Epithelial cell of alveolus of lung (primary cell): ENCODE measurements around the gene HOATZ. TPM values are rescaled to one million over a fixed set of nuclear protein-coding genes. Genes with fewer than 3 reads are reported as not detected.

ENCODE experiments used
- total RNA-seq: library from RNA; depleted of rRNA; stranded (reverse); fragments of >200 nt; gene quantifications from 2 replicates; pipeline ENCODE4 v1.2.1, GENCODE V29; 2015

HOATZ gene
- total RNA-seq = under 0.01 TPM in 1 of 2 replicates, not detected in the other

GRCh38 chr11:111514216-111515031 lies at the start of gene HOATZ:
Gene HOATZ (plus strand): TSS chr11:111514778. CDS start chr11:111514785, 7 bp downstream.

DNA sequence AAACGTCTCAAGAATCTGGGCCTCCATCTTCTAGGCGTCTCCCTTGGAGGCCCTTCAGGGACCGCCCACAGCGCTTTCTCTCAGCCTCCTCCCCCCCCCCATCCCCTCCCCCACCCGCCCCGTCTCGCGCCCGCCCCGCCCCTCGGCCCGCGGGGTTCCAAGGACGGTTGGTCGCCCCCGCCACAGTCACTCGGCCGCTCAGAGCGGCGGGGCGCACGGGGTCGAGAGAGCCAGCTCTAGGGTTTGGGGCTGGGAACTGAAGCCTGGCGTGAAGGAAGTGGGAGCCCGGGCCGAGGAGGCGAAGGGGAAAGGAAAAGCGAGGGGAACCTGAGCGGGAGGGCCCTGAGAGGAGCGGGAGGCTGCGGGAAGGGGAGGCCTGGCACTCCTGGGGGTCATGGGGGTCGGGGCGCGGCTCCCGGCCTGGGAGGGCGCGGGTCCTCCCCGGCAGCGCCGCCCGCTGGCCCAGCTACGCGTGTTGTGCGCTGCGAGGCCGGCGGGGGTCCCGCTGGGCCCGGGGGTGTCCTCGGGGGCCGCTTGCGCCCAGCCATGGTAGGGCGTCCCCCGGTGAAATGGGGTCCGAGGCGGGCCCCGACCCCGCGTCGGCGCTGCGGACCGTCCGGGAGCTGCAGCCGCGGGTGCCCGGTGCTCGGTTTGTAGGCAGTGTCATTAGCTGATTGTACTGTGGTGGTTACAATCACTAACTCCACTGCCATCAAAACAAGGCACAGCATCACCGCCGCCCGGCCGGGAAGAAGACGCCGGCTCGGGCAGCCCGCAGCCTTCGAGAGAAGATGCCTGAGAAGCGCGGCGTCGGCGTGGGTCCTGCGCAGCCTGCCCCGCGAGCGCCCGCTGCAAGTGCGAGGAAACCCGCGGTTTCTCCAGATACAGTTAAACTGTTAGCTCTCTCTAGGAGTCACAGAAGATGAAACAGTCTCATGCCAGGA lies 2.0 kb upstream of the HOATZ start, which contains the start of gene BTG4:
TSS of gene BTG4 (minus strand) at position 91 of the 944 bp plus-strand sequence. CDS start 13,610 bp downstream, outside the sequence.

DNA sequence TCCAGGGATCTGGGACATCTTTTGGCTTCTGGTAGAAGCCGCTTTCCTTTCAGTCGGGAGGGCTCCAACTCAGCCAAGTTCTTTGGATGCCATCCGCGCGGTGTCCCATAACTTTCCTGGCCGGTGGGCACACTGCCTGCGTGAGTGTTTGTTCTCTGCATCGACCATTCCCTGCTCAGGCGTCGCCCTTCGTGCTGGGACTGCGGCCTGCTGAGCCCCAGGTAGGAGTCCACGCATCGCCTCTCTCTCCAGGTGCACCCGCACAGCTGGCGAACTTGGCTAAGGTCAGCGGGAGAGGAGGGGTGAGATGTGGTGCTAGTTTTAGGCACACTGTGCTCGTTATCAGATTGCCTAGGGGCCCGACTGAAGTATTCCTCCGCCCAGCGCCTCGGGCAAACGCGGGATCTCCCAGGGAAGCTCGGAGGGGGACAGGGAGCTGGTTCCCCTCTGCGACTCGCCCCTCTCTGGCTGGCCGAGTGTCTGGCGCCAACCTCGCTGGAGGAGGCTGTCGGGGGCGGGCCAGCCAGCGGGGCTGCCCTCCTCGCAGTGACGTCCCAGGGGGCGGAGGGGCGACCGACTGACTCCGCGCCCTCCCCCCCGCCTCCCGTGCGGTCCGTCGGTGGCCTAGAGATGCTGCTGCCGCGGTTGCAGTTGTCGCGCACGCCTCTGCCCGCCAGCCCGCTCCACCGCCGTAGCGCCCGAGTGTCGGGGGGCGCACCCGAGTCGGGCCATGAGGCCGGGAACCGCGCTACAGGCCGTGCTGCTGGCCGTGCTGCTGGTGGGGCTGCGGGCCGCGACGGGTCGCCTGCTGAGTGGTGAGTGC lies 25.7 kb downstream of the HOATZ start, which contains the start of gene LAYN:
TSS of gene LAYN (plus strand) at position 607 of the 823 bp plus-strand sequence. CDS start at position 731, 124 bp downstream.

Other genes starting within 250 kb of the HOATZ start
- 0.26 TPM in 1 of 2 replicates, not detected in the other for gene POU2AF3, start 216.2 kb upstream of the HOATZ start, total RNA-seq
- under 0.01 TPM in 1 of 2 replicates, not detected in the other for gene POU2AF1, start 135.5 kb upstream of the HOATZ start, total RNA-seq
- gene BTG4, start 2.4 kb upstream of the HOATZ start, total RNA-seq = 0.13 TPM in 1 of 2 replicates, not detected in the other
- 22.4 and 27.9 TPM in 2 replicates for gene LAYN, start 25.9 kb downstream of the HOATZ start, total RNA-seq
- 10.0 and 35.0 TPM in 2 replicates for gene SIK2, start 87.7 kb downstream of the HOATZ start, total RNA-seq